C4-2B (cell line): ENCODE data around the gene TMEM30A.

ENCODE experiments used
- H3K27ac ChIP-seq: fragments of 450-650 bp; 2 replicates; pipeline ENCODE4 v1.5.1; 2017
- ZFX ChIP-seq: fragments of 450-650 bp; IDR thresholded peaks from 2 replicates; pipeline ENCODE4 v1.6.1; 2017
- TF ChIP-seq, protein P1 (sequence below): fragments of 450-650 bp; conservative IDR thresholded peaks from 2 replicates; pipeline ENCODE4 v1.5.1; 2017; ENCODE audit warnings: mild to moderate bottlenecking

Gene TMEM30A

DNA sequence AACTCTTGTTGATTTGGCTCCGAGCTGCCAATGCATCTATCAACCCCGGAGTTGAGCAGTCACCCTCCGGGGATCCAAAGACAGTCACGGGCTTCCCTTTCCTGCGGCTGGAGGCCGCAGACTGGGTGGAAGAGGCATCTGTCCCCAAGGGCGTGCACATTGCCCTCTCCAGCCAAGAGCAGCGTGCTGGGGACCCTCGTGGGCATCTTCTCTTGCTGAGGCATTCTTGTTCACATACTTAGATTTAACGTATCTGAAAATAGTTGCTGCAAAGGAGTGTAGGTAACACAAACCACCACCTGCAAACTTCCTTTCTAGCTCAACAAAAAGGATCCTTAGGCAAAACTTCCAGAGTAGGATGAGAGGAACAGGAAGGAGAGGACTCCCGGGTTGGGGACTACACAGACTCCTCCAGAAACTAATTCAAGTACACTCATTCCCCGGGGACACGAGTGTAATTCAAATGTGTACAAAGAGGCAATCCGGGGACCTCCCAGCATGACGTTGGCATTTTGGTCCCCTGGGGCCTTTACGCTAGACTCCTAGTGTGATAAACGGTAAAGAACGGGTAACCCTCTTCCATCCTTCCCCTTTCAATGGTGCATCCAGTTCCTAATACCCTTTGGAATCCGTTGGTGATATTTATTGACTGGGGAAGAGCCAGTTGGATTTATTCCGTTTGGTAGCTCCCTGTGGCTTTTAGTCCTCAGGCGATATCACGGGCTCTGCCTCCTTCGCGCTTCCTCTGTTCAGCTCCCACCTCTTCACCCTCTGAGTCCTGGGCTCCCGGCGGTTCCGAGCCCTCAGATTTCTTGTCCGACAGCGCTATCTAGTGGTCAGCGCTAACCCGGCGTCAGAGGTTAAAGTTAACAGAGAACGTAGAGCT lies 76.1 kb downstream of the TMEM30A start:
- no peak overlapping the region for H3K27ac ChIP-seq

GRCh38 chr6:75206576-75207342 lies 77.8 kb downstream of the TMEM30A start:
- TF ChIP-seq, protein P1, sequence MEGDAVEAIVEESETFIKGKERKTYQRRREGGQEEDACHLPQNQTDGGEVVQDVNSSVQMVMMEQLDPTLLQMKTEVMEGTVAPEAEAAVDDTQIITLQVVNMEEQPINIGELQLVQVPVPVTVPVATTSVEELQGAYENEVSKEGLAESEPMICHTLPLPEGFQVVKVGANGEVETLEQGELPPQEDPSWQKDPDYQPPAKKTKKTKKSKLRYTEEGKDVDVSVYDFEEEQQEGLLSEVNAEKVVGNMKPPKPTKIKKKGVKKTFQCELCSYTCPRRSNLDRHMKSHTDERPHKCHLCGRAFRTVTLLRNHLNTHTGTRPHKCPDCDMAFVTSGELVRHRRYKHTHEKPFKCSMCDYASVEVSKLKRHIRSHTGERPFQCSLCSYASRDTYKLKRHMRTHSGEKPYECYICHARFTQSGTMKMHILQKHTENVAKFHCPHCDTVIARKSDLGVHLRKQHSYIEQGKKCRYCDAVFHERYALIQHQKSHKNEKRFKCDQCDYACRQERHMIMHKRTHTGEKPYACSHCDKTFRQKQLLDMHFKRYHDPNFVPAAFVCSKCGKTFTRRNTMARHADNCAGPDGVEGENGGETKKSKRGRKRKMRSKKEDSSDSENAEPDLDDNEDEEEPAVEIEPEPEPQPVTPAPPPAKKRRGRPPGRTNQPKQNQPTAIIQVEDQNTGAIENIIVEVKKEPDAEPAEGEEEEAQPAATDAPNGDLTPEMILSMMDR = no peak
- TF ChIP-seq ZFX = no peak
- H3K27ac ChIP-seq = no peak overlapping the region

More for the DNA sequence above, 76.1 kb downstream of the TMEM30A start:
- no peak for TF ChIP-seq ZFX
- TF ChIP-seq, protein P1 = peak; percentile 86

DNA sequence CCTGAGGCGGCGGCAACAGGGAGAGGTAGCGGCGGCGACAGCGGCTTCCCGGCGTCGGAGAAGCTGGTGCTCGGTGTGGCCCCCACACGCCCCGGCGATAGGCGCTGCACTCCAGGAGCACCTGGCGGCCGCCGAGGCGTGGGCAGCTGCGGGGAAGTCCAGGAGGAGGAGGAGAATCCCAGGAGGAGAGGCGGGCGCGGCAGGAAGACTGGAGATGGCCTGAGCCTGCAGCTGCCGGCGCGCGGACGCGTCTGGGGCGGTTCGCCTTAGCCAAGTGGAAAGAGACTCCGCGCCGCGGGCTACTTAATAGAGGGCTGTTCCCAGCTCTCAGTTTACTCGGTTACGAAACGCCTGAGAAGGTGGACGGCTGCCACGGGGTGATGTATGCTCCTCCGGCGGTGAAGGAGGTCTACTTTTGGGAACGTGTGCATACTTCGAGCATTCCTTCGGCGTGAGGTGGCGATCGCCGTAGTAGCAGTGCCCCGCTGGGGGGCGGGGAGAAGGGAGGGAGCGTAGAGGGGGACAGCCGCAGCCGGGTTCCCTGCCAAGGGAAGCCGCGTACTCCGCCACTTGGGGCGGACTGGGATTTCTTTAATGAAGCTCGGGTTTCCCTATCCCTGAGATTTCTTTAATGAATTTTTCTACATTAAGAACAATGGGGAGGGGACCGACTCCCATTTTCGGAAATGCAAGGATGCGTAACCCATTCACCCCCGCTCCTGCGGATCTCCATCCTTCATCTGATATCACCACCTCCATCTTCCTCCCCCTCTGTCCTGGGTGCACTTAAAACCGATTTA lies 78.6 kb downstream of the TMEM30A start, which contains the start of gene COL12A1:
Gene COL12A1 (minus strand): TSS at position 278 of the 800 bp plus-strand sequence. CDS start 3,261 bp downstream, outside the sequence.
- TF ChIP-seq, protein P1 = peak; percentile 15; the same call in 1 of the 2 replicates
- TF ChIP-seq ZFX = no peak
- H3K27ac ChIP-seq = no peak within 1 kb of the TSS

DNA sequence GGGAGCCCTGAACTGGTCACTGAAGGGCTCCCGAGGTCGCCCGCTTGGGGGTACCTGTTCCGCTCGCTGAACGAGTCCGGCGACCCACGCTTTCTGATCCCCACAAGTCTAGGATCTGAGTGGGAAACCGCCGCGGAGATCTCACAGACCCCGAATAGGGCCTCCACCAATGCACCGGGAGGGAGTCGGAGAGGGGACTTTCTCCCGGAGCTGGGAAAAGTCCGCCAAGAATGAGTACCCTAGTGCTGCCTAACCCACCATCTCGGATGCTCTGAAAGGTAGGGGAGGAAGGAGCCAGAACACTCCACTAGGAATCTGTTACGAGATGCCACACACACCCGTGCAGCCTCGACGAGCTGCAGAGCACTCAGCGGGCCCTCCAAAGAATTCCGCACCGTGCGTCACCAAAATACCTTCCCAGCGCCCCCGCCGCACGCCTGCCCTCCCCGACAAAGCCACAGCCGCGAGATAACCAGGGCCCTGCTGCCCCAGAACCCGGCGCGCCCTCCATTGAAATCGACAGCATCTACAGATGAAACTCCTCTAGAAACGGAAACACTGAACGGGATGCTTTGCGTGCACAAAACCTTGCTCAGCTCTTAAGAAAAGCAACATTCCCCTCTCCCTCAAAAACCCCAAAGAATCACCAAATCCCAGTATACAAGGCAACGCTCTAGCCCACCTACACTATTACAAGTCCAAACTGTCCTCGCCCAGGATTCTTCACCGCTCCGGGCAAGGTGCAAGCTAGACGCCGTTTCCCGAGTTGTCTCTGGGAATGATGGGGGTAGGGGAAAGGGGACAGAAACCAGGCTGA lies 79.4 kb downstream of the TMEM30A start:
- TF ChIP-seq, protein P1 = no peak
- no peak for TF ChIP-seq ZFX
- H3K27ac ChIP-seq = no peak overlapping the region

DNA sequence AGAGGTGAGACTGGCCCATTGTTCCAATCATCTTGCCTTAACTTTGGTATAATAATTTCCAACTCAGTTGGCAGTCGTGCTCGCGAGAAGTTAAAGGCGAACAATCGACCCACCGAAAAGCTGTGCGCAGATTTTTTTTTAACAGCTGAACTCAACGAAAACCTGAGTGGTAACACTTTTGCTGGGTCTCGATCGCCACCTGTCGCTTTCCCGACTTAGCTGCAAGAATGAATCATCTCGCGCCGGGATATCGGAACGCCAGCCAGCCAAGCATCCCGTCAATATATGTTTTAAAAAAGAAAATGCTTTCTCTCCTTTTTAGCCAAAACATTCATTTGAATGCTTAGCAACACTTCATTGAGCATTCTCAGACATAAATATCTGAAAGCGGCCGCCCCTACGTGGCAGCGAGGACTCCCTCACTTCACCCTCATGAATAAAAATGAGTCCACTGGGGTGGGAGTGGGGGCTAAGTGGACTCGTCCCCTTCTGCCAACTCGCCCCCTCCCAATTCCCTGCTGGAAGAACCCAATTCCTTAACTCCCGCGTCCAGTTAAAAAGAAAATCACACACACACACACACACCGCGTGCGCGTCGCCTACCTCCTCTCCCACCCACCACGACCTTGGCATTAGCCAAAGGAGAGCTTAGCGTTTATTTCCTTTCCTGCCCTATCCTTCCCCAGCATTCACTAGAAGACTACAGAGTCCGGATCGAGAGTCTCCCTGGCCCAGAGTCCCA lies 80.2 kb downstream of the TMEM30A start:
- TF ChIP-seq ZFX = no peak
- TF ChIP-seq, protein P1 = peak; percentile 81
- no peak overlapping the region for H3K27ac ChIP-seq

DNA sequence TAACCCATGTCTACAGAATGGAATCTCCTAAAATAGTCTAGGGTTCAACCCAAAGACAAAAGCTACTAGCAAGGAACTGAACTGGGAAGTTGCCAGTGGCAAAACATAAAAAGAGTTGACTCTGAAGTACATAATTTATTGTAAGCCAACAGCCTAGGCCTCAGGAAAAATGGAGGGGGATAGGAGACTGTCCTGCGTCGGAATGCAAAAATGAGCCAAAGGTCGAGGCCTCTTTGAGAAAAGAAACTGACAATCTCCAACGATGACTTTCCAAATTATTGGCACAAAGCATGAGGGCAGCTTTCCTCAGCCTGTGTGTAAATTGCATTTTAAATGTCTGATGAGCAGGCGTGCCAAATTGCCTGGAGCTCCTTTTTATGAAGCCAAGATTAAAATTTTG lies 80.9 kb downstream of the TMEM30A start:
- H3K27ac ChIP-seq = no peak overlapping the region
- TF ChIP-seq, protein P1 = no peak
- TF ChIP-seq ZFX = no peak
